Muscle layer of duodenum (tissue), 2 donors: ENCODE data around the gene CYSRT1.
A peak's percentile ranks its signal among the peaks of the same experiment; 100 is the strongest.

Experiments
- H3K27ac ChIP-seq: one replicate; pipeline ENCODE4 v1.7.0; 2013; ENCODE audit warnings: mild to moderate bottlenecking, low read length
- H3K27me3 ChIP-seq: one replicate; pipeline ENCODE4 v1.7.0; 2013; ENCODE audit warnings: low read depth, mild to moderate bottlenecking, control low read depth, low read length
- H3K36me3 ChIP-seq, 2 donors: one replicate each; pipeline ENCODE4 v1.7.0; 2013; ENCODE audit warnings: low read length in 2 of 2, control low read depth in 1 of 2, mild to moderate bottlenecking in 1 of 2; ENCODE audit not compliant: insufficient read depth in 2 of 2, control insufficient read depth in 1 of 2
- H3K4me1 ChIP-seq, 2 donors: one replicate each; pipeline ENCODE4 v1.7.0; 2013; ENCODE audit warnings: low read length in 2 of 2, mild to moderate bottlenecking in 2 of 2, control low read depth in 1 of 2, moderate library complexity in 1 of 2; ENCODE audit not compliant: insufficient read depth in 2 of 2, control insufficient read depth in 1 of 2
- H3K4me3 ChIP-seq, 2 donors: one replicate each; pipeline ENCODE4 v1.7.0; 2013; ENCODE audit warnings: low read length in 2 of 2, low read depth in 1 of 2, mild to moderate bottlenecking in 1 of 2
- H3K9me3 ChIP-seq, 2 donors: one replicate each; pipeline ENCODE4 v1.7.0; 2013; ENCODE audit warnings: low read length in 2 of 2, control low read depth in 1 of 2, mild to moderate bottlenecking in 1 of 2; ENCODE audit not compliant: control insufficient read depth in 1 of 2
- donor health status: healthy.

CYSRT1 gene

GRCh38 chr9:137224830-137225694 lies at the start of gene CYSRT1:
Gene CYSRT1, plus strand, starts transcription at chr9:137225174. Its CDS starts 448 bp downstream, at chr9:137225622.
- peak within 1 kb of the TSS; percentile 60 for H3K27ac ChIP-seq
- H3K36me3 ChIP-seq, result no peaks in the 10 kb centered on the region
- H3K9me3 ChIP-seq, result no peaks in the 10 kb centered on the region
- peaks cover 0 to 19% of the 10 kb centered on the region in 2 donors for H3K4me1 ChIP-seq
- H3K4me3 ChIP-seq, result peak within 1 kb of the TSS; percentile 67 to 86
- H3K27me3 ChIP-seq, result peaks cover 9% of the 10 kb centered on the region

GRCh38 chr9:137175345-137175961 lies 49.5 kb upstream of the CYSRT1 start:
- Histone ChIP-seq H3K9me3 (no peaks in the 10 kb centered on the region), H3K27me3 (peaks cover 7% of the 10 kb centered on the region), H3K4me1 (no peaks in the 10 kb centered on the region), H3K27ac (no peak overlapping the region), H3K4me3 (no peak overlapping the region), H3K36me3 (peaks cover 7 to 38% of the 10 kb centered on the region in 2 donors)

- Histone ChIP-seq H3K27ac (no peak overlapping the region), H3K4me3 (no peak overlapping the region), H3K4me1 (no peaks in the 10 kb centered on the region), H3K9me3 (no peaks in the 10 kb centered on the region), H3K36me3 (peaks cover 14 to 49% of the 10 kb centered on the region in 2 donors), H3K27me3 (no peaks in the 10 kb centered on the region)
Measured at GRCh38 chr9:137176302-137177182, 48.4 kb upstream of the CYSRT1 start.

GRCh38 chr9:137178201-137178938 lies 46.6 kb upstream of the CYSRT1 start:
- no peaks in the 10 kb centered on the region for H3K9me3 ChIP-seq
- peaks cover 19 to 67% of the 10 kb centered on the region in 2 donors for H3K36me3 ChIP-seq
- no peaks in the 10 kb centered on the region for H3K27me3 ChIP-seq
- H3K27ac ChIP-seq, result no peak overlapping the region
- H3K4me1 ChIP-seq, result no peaks in the 10 kb centered on the region
- H3K4me3 ChIP-seq, result no peak overlapping the region

GRCh38 chr9:137178939-137179630 lies 45.9 kb upstream of the CYSRT1 start:
- Histone ChIP-seq H3K36me3 (peaks cover 26 to 74% of the 10 kb centered on the region in 2 donors), H3K4me1 (no peaks in the 10 kb centered on the region), H3K27ac (no peak overlapping the region), H3K27me3 (no peaks in the 10 kb centered on the region), H3K4me3 (no peak overlapping the region), H3K9me3 (no peaks in the 10 kb centered on the region)

- Histone ChIP-seq H3K9me3 (no peaks in the 10 kb centered on the region), H3K36me3 (peaks cover 28 to 81% of the 10 kb centered on the region in 2 donors), H3K4me1 (no peaks in the 10 kb centered on the region), H3K27me3 (no peaks in the 10 kb centered on the region), H3K27ac (no peak overlapping the region), H3K4me3 (no peak overlapping the region)
Measured at GRCh38 chr9:137179761-137180160, 45.2 kb upstream of the CYSRT1 start.

- Histone ChIP-seq H3K27ac (no peak overlapping the region), H3K4me3 (no peak overlapping the region), H3K9me3 (no peaks in the 10 kb centered on the region), H3K4me1 (peaks cover 0 to under 1% of the 10 kb centered on the region in 2 donors), H3K36me3 (peaks cover 28 to 88% of the 10 kb centered on the region in 2 donors), H3K27me3 (no peaks in the 10 kb centered on the region)
Measured at GRCh38 chr9:137180491-137180890, 44.5 kb upstream of the CYSRT1 start.

- H3K4me1 ChIP-seq, result peaks cover 1 to 12% of the 10 kb centered on the region in 2 donors
- no peak overlapping the region for H3K4me3 ChIP-seq
- H3K9me3 ChIP-seq, result no peaks in the 10 kb centered on the region
- no peaks in the 10 kb centered on the region for H3K27me3 ChIP-seq
- H3K36me3 ChIP-seq, result peaks cover 28 to 100% of the 10 kb centered on the region in 2 donors
- H3K27ac ChIP-seq, result no peak overlapping the region
Measured at GRCh38 chr9:137181680-137182079, 43.3 kb upstream of the CYSRT1 start.

- Histone ChIP-seq H3K4me1 (peaks cover 11 to 24% of the 10 kb centered on the region in 2 donors), H3K4me3 (no peak overlapping the region), H3K27ac (no peak overlapping the region), H3K27me3 (no peaks in the 10 kb centered on the region), H3K36me3 (peaks cover 28 to 94% of the 10 kb centered on the region in 2 donors), H3K9me3 (no peaks in the 10 kb centered on the region)
Measured at GRCh38 chr9:137182836-137183235, 42.1 kb upstream of the CYSRT1 start.

GRCh38 chr9:137183980-137184595 lies 40.9 kb upstream of the CYSRT1 start:
- Histone ChIP-seq H3K27ac (no peak overlapping the region), H3K27me3 (no peaks in the 10 kb centered on the region), H3K9me3 (no peaks in the 10 kb centered on the region), H3K4me3 (no peak overlapping the region), H3K36me3 (peaks cover 28 to 92% of the 10 kb centered on the region in 2 donors), H3K4me1 (peaks cover 11 to 26% of the 10 kb centered on the region in 2 donors)
